Activated CD8-positive, alpha-beta memory T cell treated with anti-CD3 and anti-CD28 coated beads for 1 hour (primary cell): ENCODE measurements around the gene GINS2.

Experiments used
- DNase-seq, 2 donors: peaks; one replicate each; pipeline ENCODE4 v3.0.0-alpha.2; 2020; ENCODE audit warnings: low read depth in 1 of 2; ENCODE audit errors: extremely low read depth in 1 of 2

GINS2 gene

GRCh38 chr16:85656351-85657266 lies 32.1 kb downstream of the GINS2 start:
- DNase-seq: no peak

- DNase-seq: no peak
Measured at GRCh38 chr16:85655216-85656129, 33.3 kb downstream of the GINS2 start.

- no peak for DNase-seq
Measured at GRCh38 chr16:85654251-85655095, 34.3 kb downstream of the GINS2 start.

GRCh38 chr16:85653290-85653891 lies 35.4 kb downstream of the GINS2 start:
- no peak for DNase-seq

- DNase-seq: no peak
Measured at GRCh38 chr16:85652431-85653221, 36.1 kb downstream of the GINS2 start.

- no peak for DNase-seq
Measured at GRCh38 chr16:85651629-85652430, 36.9 kb downstream of the GINS2 start.

GRCh38 chr16:85650844-85651628 lies 37.7 kb downstream of the GINS2 start:
- no peak for DNase-seq

GRCh38 chr16:85650135-85650843 lies 38.5 kb downstream of the GINS2 start:
- DNase-seq: no peak

- no peak for DNase-seq
Measured at GRCh38 chr16:85649411-85650134, 39.2 kb downstream of the GINS2 start.

GRCh38 chr16:85648805-85649204 lies 39.9 kb downstream of the GINS2 start:
- no peak for DNase-seq

GRCh38 chr16:85648070-85648714 lies 40.6 kb downstream of the GINS2 start:
- DNase-seq: no peak

- no peak for DNase-seq
Measured at GRCh38 chr16:85646976-85647375, 41.8 kb downstream of the GINS2 start.

GRCh38 chr16:85646358-85646907 lies 42.3 kb downstream of the GINS2 start:
- no peak for DNase-seq

GRCh38 chr16:85645021-85645589 lies 43.6 kb downstream of the GINS2 start:
- no peak for DNase-seq

GRCh38 chr16:85644093-85644712 lies 44.6 kb downstream of the GINS2 start:
- no peak for DNase-seq
